Retina (tissue), 1 donor: ENCODE data around the gene LANCL3.
A peak's percentile ranks its signal among the peaks of the same experiment; 100 is the strongest.
"Not testable (repeated sequence)": the region's sequence is repeated elsewhere in the genome, so short reads cannot be mapped to it uniquely, and the experiment has no call there.

Experiments
- DNase-seq: peaks from one replicate; pipeline ENCODE4 v3.0.0-alpha.2; 2016

Gene LANCL3

DNA sequence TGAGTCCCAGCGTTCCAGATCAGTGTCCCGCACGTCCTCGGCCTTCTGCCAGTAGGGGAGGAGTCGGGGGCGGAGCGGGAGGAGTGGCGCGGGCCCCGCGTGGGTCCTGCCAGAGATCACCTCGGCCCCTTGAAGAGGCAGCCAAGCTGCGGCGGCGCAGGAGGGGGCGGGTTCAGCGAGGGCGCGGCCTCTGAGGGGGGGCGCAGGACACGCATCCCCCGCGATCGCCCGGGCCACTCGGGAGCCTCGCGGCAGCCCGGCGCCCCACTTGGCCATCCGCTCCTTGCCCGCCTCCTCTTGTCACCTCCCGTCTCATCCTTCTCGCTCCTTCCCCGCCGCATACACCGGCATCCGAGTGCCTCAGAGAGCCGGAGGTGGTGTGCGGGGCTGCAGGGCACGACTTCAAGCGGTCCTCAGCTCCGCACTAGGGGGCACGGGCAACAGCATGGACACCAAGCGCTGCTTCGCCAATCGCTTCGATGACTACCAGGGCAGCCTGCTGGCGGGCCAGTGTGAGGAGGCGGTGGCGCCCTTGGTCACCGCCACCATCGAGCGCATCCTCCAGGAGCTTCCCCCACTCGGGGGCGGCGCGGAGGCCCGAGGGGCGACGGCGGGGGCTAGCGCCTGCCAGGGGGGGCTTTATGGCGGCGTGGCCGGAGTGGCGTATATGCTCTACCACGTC is at the start of gene LANCL3:
LANCL3 (plus strand) TSS at position 236 of the 682 bp plus-strand sequence; CDS start at position 446, 210 bp downstream.
- DNase-seq, result peak; percentile 48

GRCh38 chrX:37523673-37524072 is 47.8 kb upstream of the LANCL3 start:
- DNase-seq, result not testable (repeated sequence)

DNA sequence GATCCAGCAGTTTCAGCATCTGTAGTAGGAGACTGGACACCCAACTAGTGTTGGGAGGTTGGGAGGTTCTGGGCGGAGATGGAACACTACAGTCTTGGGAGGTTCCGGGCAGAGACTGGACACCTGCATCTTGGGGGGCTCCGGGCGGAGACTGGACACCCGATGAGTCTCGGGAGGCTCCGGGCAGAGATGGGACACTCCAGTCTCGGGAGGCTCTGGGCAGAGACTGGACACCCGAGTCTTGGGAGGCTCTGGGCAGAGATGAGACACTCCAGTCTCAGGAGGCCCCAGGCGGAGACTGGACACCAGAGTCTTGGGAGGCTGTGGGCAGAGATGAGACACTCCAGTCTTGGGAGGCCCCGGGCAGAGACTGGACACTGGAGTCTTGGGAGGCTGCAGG is 29.5 kb upstream of the LANCL3 start:
- DNase-seq, result no peak

DNA sequence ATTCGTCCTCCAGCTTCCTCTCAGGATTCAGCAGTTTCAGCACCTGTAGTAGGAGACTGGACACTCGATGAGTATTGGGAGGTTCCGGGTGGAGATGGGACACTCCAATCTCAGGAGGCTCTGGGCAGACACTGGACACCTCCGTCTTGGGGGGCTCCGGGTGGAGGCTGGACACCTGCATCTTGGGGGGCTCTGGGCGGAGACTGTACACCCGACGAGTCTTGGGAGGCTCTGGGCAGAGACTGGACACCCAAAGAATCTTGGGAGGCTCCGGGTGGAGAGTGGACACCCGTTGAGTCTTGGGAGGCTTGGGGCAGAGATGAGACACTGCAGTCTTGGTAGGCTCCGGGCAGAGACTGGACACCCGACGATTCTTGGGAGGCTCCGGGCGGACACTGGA is 28.7 kb upstream of the LANCL3 start:
- no peak for DNase-seq

GRCh38 chrX:37543324-37543723 is 28.1 kb upstream of the LANCL3 start:
- DNase-seq, result no peak

DNA sequence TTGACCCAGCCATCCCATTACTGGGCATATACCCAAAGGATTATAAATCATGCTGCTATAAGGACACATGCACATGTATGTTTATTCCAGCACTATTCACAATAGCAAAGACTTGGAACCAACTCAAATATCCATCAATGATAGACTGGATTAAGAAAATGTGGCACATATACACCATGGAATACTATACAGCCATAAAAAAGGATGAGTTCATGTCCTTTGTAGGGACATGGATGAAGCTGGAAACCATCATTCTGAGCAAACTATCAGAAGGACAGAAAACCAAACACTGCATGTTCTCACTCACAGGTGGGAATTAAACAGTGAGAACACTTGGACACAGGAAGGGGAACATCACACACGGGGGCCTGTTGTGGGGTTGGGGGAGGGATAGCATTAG is 26.9 kb upstream of the LANCL3 start:
- not testable (repeated sequence) for DNase-seq

DNA sequence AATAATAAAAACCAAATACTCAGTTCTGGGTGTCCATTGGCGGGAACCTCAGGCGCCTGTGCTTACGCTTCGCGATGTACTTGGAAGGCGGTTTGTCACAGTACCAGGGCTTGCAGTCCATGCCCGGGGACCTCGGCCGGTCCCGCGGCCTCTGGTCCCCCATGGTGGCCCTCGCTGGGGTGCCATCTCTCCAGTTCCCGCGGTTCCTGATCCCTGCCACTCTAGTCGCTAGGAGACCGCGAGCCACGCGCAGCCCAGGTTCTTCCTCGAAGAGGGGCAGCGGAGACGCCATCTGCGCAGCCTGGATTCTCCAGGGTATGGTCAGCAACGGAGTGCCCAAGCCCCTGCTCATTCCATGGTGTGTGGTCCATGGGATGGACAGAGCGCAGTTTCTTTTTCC is 26.4 kb upstream of the LANCL3 start:
- no peak for DNase-seq

- not testable (repeated sequence) for DNase-seq
Measured at GRCh38 chrX:37549619-37550018, 21.8 kb upstream of the LANCL3 start.

DNA sequence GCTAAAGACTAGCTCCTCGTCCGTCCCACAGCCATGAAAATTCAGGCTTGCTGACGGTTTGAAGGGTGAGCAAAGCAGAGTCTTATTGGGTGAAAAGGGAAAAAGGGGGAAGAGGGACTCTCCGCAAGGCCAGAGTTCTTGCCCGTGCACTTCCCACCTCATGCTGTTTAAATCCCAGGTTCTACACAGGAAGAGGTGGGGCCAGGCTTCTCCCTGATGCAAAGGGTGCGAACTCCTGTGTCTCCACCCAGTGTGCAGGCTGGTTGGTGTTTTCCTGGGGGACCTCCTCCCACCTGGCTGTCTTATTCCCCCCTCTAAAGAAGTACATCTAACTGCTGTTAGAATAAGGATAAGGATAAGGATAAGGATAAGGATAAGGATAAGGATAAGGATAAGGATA is 18.0 kb upstream of the LANCL3 start:
- DNase-seq, result no peak

DNA sequence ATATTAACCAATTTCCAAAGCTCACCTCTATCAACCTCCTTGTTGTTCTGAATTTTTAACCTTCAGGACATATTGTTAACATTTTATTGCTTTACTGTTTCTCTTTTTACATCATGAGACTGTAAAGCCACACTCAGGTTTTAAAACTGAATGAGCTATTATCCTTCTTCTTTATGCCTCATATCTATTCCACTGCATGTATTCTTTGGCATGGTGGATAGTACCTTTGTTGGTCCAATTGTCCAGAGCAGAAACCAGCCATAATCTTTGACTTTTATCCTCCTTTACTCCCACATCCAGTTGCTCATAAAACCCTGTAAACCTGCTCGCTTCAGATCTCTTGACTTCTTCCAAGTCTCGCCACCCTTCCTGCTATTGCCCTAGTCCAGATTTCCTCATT is 6.2 kb upstream of the LANCL3 start:
- not testable (repeated sequence) for DNase-seq

- DNase-seq, result not testable (repeated sequence)
Measured at GRCh38 chrX:37570349-37570748, 1.1 kb upstream of the LANCL3 start.

- peak; percentile 45 for DNase-seq
Measured at GRCh38 chrX:37572108-37572587, 687 bp downstream of the LANCL3 start.

GRCh38 chrX:37573121-37573520 is 1.7 kb downstream of the LANCL3 start:
- not testable (repeated sequence) for DNase-seq

GRCh38 chrX:37578045-37578444 is 6.6 kb downstream of the LANCL3 start:
- no peak for DNase-seq

DNA sequence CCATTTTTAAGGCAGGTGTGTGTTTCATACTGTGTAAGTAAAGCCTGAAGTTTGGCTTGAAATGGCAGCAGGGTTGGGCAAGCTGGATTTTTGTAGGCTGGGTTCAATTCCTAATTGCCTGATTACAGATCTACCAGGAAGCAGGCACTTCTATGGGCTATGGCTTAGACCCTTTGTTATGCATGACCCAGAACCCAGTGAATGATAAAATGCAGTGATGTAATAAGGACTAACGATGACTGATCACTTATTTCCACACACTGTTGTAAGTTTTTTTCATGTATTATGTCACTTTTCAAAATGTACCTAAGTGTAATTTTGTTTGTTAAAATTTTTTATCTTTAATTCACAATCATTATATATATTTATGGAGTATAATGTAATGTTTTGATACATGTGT is 8.6 kb downstream of the LANCL3 start:
- no peak for DNase-seq

DNA sequence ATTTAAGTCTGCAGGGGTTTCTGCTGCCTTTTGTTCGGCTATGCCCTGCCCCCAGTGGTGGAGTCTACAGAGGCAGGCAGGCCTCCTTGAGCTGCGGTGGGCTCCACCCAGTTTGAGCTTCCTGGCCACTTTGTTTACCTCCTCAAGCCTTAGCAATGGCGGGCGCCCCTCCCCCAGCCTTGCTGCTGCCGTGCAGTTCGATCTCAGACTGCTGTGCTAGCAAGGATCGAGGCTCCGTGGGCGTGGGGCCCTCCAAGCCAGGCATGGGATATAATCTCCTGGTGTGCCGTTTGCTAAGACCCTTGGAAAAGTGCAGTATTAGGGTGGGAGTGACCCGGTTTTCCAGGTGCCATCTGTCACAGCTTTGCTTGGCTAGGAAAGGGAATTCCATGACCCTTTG is 15.9 kb downstream of the LANCL3 start:
- DNase-seq, result not testable (repeated sequence)

GRCh38 chrX:37590047-37590446 is 18.6 kb downstream of the LANCL3 start:
- no peak for DNase-seq

- DNase-seq, result no peak
Measured at GRCh38 chrX:37594755-37595382, 23.4 kb downstream of the LANCL3 start.

DNA sequence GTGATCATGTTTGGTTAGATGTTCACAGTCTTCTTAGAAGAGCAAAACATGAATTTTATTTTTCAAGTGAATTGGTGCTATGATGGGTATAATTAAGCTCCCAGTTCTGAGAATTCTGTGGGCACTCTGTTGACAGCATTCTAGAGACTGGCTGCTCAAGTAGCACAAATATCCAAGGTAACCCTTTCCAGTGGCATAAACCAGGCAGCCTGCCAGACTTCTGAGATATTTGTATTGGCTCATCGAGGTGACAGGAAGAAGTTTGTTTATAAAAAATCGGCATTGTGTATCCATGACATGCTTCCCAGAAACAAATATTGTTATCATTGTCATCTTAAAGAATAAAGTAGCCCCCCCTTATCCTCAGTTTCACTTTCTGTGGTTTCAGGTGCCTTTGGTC is 28.3 kb downstream of the LANCL3 start:
- no peak for DNase-seq

- DNase-seq, result no peak
Measured at GRCh38 chrX:37603938-37604409, 32.5 kb downstream of the LANCL3 start.

DNA sequence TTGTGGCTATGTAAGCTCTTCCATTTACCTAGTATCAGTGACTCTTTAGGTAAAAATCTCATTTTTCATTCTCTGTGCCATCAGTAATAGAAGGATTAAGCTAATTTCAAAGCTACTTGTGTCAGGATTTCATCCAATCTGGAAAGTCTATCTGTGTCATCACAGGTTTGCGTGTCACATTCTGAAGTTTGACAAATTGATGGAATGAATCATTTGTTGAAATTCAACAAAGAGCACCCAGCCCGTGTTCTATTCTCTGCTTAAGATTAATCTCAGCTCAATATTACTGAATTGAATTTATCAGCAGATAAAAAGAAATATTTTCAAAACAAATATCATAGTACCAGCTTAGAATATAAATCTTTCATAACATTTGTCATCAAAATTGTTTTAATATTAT is 35.8 kb downstream of the LANCL3 start:
- DNase-seq, result no peak

DNA sequence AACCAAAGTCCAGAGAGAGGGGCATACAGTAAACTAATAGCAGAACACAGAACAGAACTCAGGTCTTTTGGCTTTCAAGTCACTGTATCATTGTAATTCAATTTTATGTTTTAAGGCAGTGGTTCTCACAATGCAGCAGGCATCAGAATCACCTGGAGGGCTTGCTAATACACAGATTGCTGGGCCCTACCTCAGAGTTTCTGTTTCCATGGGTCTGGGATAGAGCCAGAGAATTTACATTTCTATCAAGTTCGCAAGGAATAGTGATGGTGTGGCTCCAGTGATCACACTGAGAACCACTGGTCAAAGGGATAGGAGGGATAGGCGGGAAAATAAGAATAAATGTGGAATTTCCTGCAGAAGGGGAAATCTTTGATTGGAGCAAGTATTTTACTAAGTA is 36.7 kb downstream of the LANCL3 start:
- no peak for DNase-seq

DNA sequence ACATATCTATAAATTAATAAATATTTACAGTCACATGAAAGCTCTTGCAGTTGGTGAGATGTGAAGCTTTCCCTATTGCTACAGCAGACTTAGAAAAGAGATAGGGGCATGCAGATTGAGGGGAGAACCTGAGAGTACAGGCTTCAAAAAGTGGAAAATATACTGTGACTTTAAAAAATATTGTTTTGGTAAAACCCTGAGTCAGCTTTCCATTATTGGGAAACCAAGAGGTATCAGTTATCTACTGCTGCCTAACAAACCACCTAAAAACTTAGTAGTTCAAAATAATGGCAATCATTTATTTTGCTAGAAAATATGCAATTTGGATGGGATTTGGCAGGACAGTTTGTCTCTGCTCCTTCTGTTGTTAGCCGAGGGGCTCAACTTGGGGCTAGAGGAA is 38.3 kb downstream of the LANCL3 start:
- DNase-seq, result no peak

DNA sequence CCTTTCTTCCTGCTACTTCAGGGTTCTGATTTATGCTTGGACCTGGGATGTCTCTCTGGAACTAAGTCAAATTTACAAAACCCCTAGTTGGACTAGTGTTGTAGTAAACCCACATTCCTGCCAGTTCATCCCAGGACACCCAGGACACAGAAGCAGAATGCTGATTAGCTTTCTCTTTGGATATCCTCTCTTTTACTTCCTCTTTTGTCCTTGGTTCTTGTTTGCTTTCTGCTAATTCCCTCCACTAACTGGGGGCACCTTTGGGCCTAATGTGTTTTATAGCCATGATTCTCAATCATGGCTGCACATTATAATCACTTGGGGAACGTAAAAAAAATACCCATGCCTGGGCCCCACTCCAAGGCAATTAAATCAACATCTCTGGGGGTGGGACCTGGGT is 42.5 kb downstream of the LANCL3 start:
- DNase-seq, result no peak

DNA sequence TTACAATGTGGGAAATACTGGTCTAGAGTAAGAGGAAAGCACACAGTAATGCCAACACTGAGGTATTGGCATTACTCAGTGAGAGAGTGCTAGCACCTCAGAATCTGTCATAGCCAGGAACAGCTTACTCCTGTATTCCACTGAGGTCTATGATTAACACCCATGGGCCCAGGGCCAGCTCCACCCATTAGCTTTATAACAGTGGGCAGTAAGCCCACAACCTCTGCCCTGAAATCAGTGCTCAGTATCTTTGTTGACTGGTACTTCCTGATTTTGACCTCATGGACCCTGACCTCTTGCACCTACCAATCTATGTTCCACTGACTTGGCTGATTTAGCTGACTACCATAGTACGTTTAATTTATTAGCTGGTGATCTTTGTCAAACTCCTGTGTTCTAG is 56.1 kb downstream of the LANCL3 start:
- DNase-seq, result no peak
